Transverse colon (tissue), 4 donors: Measurements from ENCODE around the gene NRXN2.

Source experiments
- CTCF ChIP-seq, 5 experiments: fragments of 200-600 bp in 3 of 5; fragments of 450-650 bp in 2 of 5; sonication (generic) in 3 of 5; IDR thresholded peaks; 1 replicate in 2 of 5; 2 replicates in 3 of 5; pipeline ENCODE4 v1.5.1; 2016 to 2017; ENCODE audit warnings: antibody characterized with exemption in 5 of 5, inconsistent platforms in 3 of 5, mild to moderate bottlenecking in 2 of 5, moderate library complexity in 1 of 5
- EP300 ChIP-seq: sonication (generic); formaldehyde crosslinking; IDR thresholded peaks from one replicate; pipeline ENCODE4 v1.6.1; 2017; ENCODE audit warnings: antibody characterized with exemption, low read depth
- POLR2A ChIP-seq: fragments of 450-650 bp; IDR thresholded peaks from one replicate; pipeline ENCODE4 v1.6.1; 2016; ENCODE audit warnings: antibody characterized with exemption, mild to moderate bottlenecking, moderate library complexity
- POLR2AphosphoS5 ChIP-seq, 3 donors: sonication (generic); formaldehyde crosslinking; IDR thresholded peaks; one replicate each; pipeline ENCODE4 v1.6.1; 2016; ENCODE audit warnings: antibody characterized with exemption in 3 of 3

- no peak for TF ChIP-seq POLR2A
- no peak for TF ChIP-seq CTCF (IDR thresholded peaks at IDR 0.05)
- no peak for TF ChIP-seq POLR2AphosphoS5 (IDR thresholded peaks at IDR 0.05)
- TF ChIP-seq EP300, result no peak
These were observed 160.2 kb downstream of the NRXN2 start for GRCh38 chr11:64562723-64563351.
